H9 (cell line): Measurements from ENCODE around the gene PTF1A. TPM values are rescaled to one million over a fixed set of nuclear protein-coding genes. Genes with fewer than 3 reads are reported as not detected.

ENCODE experiments used
- DNase-seq: peaks from one replicate; pipeline ENCODE4 v3.0.0-alpha.2; 2017
- H2AFZ ChIP-seq: one replicate; pipeline ENCODE4 v1.6.1; 2013; ENCODE audit warnings: mild to moderate bottlenecking, low read length, control low read depth, moderate library complexity
- H2AK5ac ChIP-seq: 2 replicates; pipeline ENCODE4 v1.6.1; 2013; ENCODE audit warnings: low read length, control low read depth, mixed read lengths; ENCODE audit not compliant: insufficient read length
- H2BK120ac ChIP-seq: one replicate; pipeline ENCODE4 v1.6.1; 2013; ENCODE audit warnings: low read depth, mild to moderate bottlenecking, low read length, control low read depth, inconsistent platforms; ENCODE audit not compliant: poor library complexity, severe bottlenecking
- H2BK12ac ChIP-seq: 2 replicates; pipeline ENCODE4 v1.6.1; 2013; ENCODE audit warnings: low read length, control low read depth, mixed read lengths, low read depth; ENCODE audit not compliant: insufficient read length
- H2BK15ac ChIP-seq: 2 replicates; pipeline ENCODE4 v1.6.1; 2013; ENCODE audit warnings: low read depth, low read length, control low read depth
- H2BK20ac ChIP-seq: one replicate; pipeline ENCODE4 v1.6.1; 2013; ENCODE audit warnings: low read depth, mild to moderate bottlenecking, low read length, control low read depth, inconsistent platforms; ENCODE audit not compliant: poor library complexity, severe bottlenecking
- H2BK5ac ChIP-seq: 2 replicates; pipeline ENCODE4 v1.6.1; 2013; ENCODE audit warnings: low read length, control low read depth, mixed read lengths; ENCODE audit not compliant: insufficient read length
- H3K14ac ChIP-seq: 2 replicates; pipeline ENCODE4 v1.6.1; 2013; ENCODE audit warnings: low read length, control low read depth; ENCODE audit not compliant: insufficient read depth
- H3K18ac ChIP-seq: 2 replicates; pipeline ENCODE4 v1.6.1; 2013; ENCODE audit warnings: low read depth, mild to moderate bottlenecking, mixed read lengths, low read length, control low read depth; ENCODE audit not compliant: insufficient read length
- H3K23ac ChIP-seq: 2 replicates; pipeline ENCODE4 v1.6.1; 2013; ENCODE audit warnings: low read length, control low read depth, mixed read lengths, low read depth; ENCODE audit not compliant: insufficient read length
- H3K23me2 ChIP-seq: 2 replicates; pipeline ENCODE4 v1.6.1; 2013; ENCODE audit warnings: low read depth, mild to moderate bottlenecking, mixed read lengths, low read length, control low read depth; ENCODE audit not compliant: insufficient read length, poor library complexity, severe bottlenecking
- H3K27ac ChIP-seq: 2 replicates; pipeline ENCODE4 v1.5.1; 2013; ENCODE audit warnings: low read length, control low read depth, mixed read lengths, low read depth; ENCODE audit not compliant: insufficient read length
- H3K27me3 ChIP-seq: 2 replicates; pipeline ENCODE4 v1.6.1; 2013; ENCODE audit warnings: low read length, control low read depth, inconsistent platforms; ENCODE audit not compliant: insufficient read depth
- H3K4ac ChIP-seq: 2 replicates; pipeline ENCODE4 v1.6.1; 2013; ENCODE audit warnings: low read depth, mild to moderate bottlenecking, control low read depth, inconsistent platforms, low read length, moderate library complexity
- H3K4me1 ChIP-seq: 2 replicates; pipeline ENCODE4 v1.6.1; 2013; ENCODE audit warnings: low read length, control low read depth, inconsistent platforms; ENCODE audit not compliant: insufficient read depth
- H3K4me2 ChIP-seq: 2 replicates; pipeline ENCODE4 v1.6.1; 2013; ENCODE audit warnings: low read length, control low read depth, mixed read lengths; ENCODE audit not compliant: insufficient read length, insufficient read depth
- H3K56ac ChIP-seq: 2 replicates; pipeline ENCODE4 v1.6.1; 2013; ENCODE audit warnings: low read depth, mild to moderate bottlenecking, mixed read lengths, low read length, control low read depth; ENCODE audit not compliant: insufficient read length
- H3K79me1 ChIP-seq: 2 replicates; pipeline ENCODE4 v1.6.1; 2013; ENCODE audit warnings: low read depth, mild to moderate bottlenecking, moderate library complexity, low read length, control low read depth, inconsistent platforms; ENCODE audit not compliant: insufficient read depth, poor library complexity, severe bottlenecking
- H3K79me2 ChIP-seq: 2 replicates; pipeline ENCODE4 v1.6.1; 2013; ENCODE audit warnings: low read length, control low read depth, inconsistent platforms; ENCODE audit not compliant: insufficient read depth
- H3K9ac ChIP-seq: 2 replicates; pipeline ENCODE4 v1.6.1; 2013; ENCODE audit warnings: low read length, control low read depth, mixed read lengths; ENCODE audit not compliant: insufficient read length; ENCODE audit errors: extremely low read depth
- H3K9me3 ChIP-seq: one replicate; pipeline ENCODE4 v1.6.1; 2013; ENCODE audit warnings: low read depth, low read length, inconsistent platforms; ENCODE audit not compliant: control insufficient read depth
- H3T11ph ChIP-seq: one replicate; pipeline ENCODE4 v1.6.1; 2013; ENCODE audit warnings: mild to moderate bottlenecking, low read length, control low read depth, inconsistent platforms
- H4K20me1 ChIP-seq: one replicate; pipeline ENCODE4 v1.6.1; 2013; ENCODE audit not compliant: control insufficient read depth, insufficient read length, insufficient read depth
- H4K5ac ChIP-seq: 2 replicates; pipeline ENCODE4 v1.6.1; 2013; ENCODE audit warnings: low read depth, mild to moderate bottlenecking, mixed read lengths, low read length, control low read depth; ENCODE audit not compliant: insufficient read length
- H4K8ac ChIP-seq: replicated peaks from 2 replicates; pipeline ENCODE4 v1.6.1; 2013; ENCODE audit warnings: low read length, control low read depth, mixed read lengths, low read depth; ENCODE audit not compliant: insufficient read length
- H4K91ac ChIP-seq: 2 replicates; pipeline ENCODE4 v1.6.1; 2013; ENCODE audit warnings: low read depth, mild to moderate bottlenecking, moderate library complexity, mixed read lengths, low read length, control low read depth; ENCODE audit not compliant: insufficient read length
- H3K27ac Mint-ChIP-seq, 3 experiments: 2 replicates in 2 of 3; 3 replicates in 1 of 3; pipeline ENCODE4 v1.8.0; 2020 to 2021; ENCODE audit warnings: mixed read lengths in 3 of 3, mild to moderate bottlenecking in 1 of 3, moderate library complexity in 1 of 3
- H3K27me3 Mint-ChIP-seq: 2 replicates; pipeline ENCODE4 v1.8.0; 2021; ENCODE audit warnings: low read depth, mild to moderate bottlenecking, moderate library complexity, mixed read lengths
- H3K36me3 Mint-ChIP-seq, 3 experiments: 2 replicates in 2 of 3; 3 replicates in 1 of 3; pipeline ENCODE4 v1.8.0; 2020 to 2021; ENCODE audit warnings: low read depth in 3 of 3, mixed read lengths in 3 of 3; ENCODE audit not compliant: insufficient read depth in 1 of 3
- H3K4me1 Mint-ChIP-seq, 2 experiments: 2 replicates each; pipeline ENCODE4 v1.8.0; 2020; ENCODE audit warnings: mixed read lengths in 2 of 2
- H3K4me3 Mint-ChIP-seq, 2 experiments: 2 replicates in 1 of 2; 3 replicates in 1 of 2; pipeline ENCODE4 v1.8.0; 2020 to 2021; ENCODE audit warnings: mild to moderate bottlenecking in 2 of 2, mixed read lengths in 2 of 2, moderate library complexity in 1 of 2
- H3K9me3 Mint-ChIP-seq, 2 experiments: 2 replicates in 1 of 2; 3 replicates in 1 of 2; pipeline ENCODE4 v1.8.0; 2020; ENCODE audit warnings: mild to moderate bottlenecking in 2 of 2, mixed read lengths in 2 of 2, moderate library complexity in 1 of 2
- CTCF ChIP-seq: fragments of 200-600 bp; sonication (generic); conservative IDR thresholded peaks from 3 replicates; pipeline ENCODE4 v1.8.0; 2021; ENCODE audit warnings: antibody characterized with exemption, mild to moderate bottlenecking
- WGBS: extraction: QIAGEN DNeasy Blood & Tissue Kit; methylation state at CpG from one replicate; pipeline ENCODE4 v1.1.7; 2013; ENCODE audit warnings: missing lambda C conversion rate, low lambda C conversion rate, mixed read lengths; ENCODE audit not compliant: insufficient read length; ENCODE audit errors: extremely low coverage; 5-methylcytosine and 5-hydroxymethylcytosine counted together
- total RNA-seq: library from RNA; stranded (reverse); gene quantifications from 2 replicates; pipeline ENCODE4 v1.2.1, GENCODE V29; 2021

PTF1A gene
- total RNA-seq, 1 experiment from 2014 or later: not detected

- H4K20me1 ChIP-seq: no peaks in the 10 kb centered on the region
- no peak overlapping the region for H4K5ac ChIP-seq
- Mint-ChIP-seq H3K4me1 (peaks cover 27 to 42% of the 10 kb centered on the region in 2 experiments), H3K9me3 (no peaks in the 10 kb centered on the region; a peak in 2 of 5 replicates), H3K27ac (no peak overlapping the region), H3K4me3 (no peak overlapping the region), H3K36me3 (no peaks in the 10 kb centered on the region), H3K27me3 (peaks cover 93% of the 10 kb centered on the region)
- H3K79me2 ChIP-seq: no peaks in the 10 kb centered on the region
- H3T11ph ChIP-seq: no peak overlapping the region
- H3K14ac ChIP-seq: no peak overlapping the region
- DNase-seq: no peak
- H4K8ac ChIP-seq: no peak overlapping the region
- H4K91ac ChIP-seq: no peak overlapping the region
- H3K23ac ChIP-seq: no peak overlapping the region
- WGBS: no CpG with 5 or more reads among the region's 3 CpGs
- H3K9ac ChIP-seq: no peak overlapping the region
- no peak overlapping the region for H2BK12ac ChIP-seq
- no peak overlapping the region for H2BK120ac ChIP-seq
- no peak overlapping the region for H3K4me2 ChIP-seq
- no peak overlapping the region for H3K27ac ChIP-seq
- no peak overlapping the region for H3K4ac ChIP-seq
- H3K4me1 ChIP-seq: no peaks in the 10 kb centered on the region
- H3K23me2 ChIP-seq: peaks cover 4% of the 10 kb centered on the region
- no peak overlapping the region for H3K18ac ChIP-seq
- no peak overlapping the region for H2AFZ ChIP-seq
- H2BK5ac ChIP-seq: no peak overlapping the region
- H3K9me3 ChIP-seq: no peaks in the 10 kb centered on the region
- no peak overlapping the region for H2AK5ac ChIP-seq
- no peak overlapping the region for H3K56ac ChIP-seq
- no peak overlapping the region for H2BK20ac ChIP-seq
- no peak overlapping the region for H2BK15ac ChIP-seq
- H3K79me1 ChIP-seq: no peaks in the 10 kb centered on the region
- peaks cover 74% of the 10 kb centered on the region for H3K27me3 ChIP-seq
- no peak for TF ChIP-seq CTCF
These were observed 10.7 kb downstream of the PTF1A start for GRCh38 chr10:23202779-23203178.
